Prostate gland (tissue), 2 donors: ENCODE data around the gene MTM1.

Experiments
- POLR2A ChIP-seq: fragments of 450-650 bp; IDR thresholded peaks from one replicate; pipeline ENCODE4 v1.6.1; 2016; ENCODE audit warnings: antibody characterized with exemption, mild to moderate bottlenecking
- POLR2AphosphoS5 ChIP-seq: sonication (generic); formaldehyde crosslinking; IDR thresholded peaks from one replicate; pipeline ENCODE4 v1.6.1; 2017; ENCODE audit warnings: antibody characterized with exemption
- TF ChIP-seq, protein P1 (sequence below), 4 experiments: fragments of 200-600 bp in 2 of 4; fragments of 450-650 bp in 2 of 4; sonication (generic) in 2 of 4; IDR thresholded peaks; 1 replicate in 3 of 4; 2 replicates in 1 of 4; pipeline ENCODE4 v1.5.1; 2016 to 2019; ENCODE audit warnings: antibody characterized with exemption in 4 of 4, mild to moderate bottlenecking in 2 of 4, moderate library complexity in 2 of 4

GRCh38 chrX:150551963-150552362 lies 16.5 kb upstream of the MTM1 start:
- TF ChIP-seq POLR2A (no peak), POLR2AphosphoS5 (no peak)
- TF ChIP-seq, protein P1, sequence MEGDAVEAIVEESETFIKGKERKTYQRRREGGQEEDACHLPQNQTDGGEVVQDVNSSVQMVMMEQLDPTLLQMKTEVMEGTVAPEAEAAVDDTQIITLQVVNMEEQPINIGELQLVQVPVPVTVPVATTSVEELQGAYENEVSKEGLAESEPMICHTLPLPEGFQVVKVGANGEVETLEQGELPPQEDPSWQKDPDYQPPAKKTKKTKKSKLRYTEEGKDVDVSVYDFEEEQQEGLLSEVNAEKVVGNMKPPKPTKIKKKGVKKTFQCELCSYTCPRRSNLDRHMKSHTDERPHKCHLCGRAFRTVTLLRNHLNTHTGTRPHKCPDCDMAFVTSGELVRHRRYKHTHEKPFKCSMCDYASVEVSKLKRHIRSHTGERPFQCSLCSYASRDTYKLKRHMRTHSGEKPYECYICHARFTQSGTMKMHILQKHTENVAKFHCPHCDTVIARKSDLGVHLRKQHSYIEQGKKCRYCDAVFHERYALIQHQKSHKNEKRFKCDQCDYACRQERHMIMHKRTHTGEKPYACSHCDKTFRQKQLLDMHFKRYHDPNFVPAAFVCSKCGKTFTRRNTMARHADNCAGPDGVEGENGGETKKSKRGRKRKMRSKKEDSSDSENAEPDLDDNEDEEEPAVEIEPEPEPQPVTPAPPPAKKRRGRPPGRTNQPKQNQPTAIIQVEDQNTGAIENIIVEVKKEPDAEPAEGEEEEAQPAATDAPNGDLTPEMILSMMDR (IDR thresholded peaks at IDR 0.05): no peak
